Keratinocyte (primary cell): ENCODE measurements around the gene CLDN20. TPM values are rescaled to one million over a fixed set of nuclear protein-coding genes. Genes with fewer than 3 reads are reported as not detected.

ENCODE experiments used
- DNase-seq: peaks from one replicate; pipeline ENCODE4 v3.0.0-alpha.2; 2011; ENCODE audit warnings: low read depth, missing footprints, low spot score
- FAIRE-seq: peaks from 2 replicates; lab custom pipeline; 2011; peaks lifted over from hg19 to GRCh38; lab: Jason Lieb, UNC
- H2AFZ ChIP-seq: 2 replicates; pipeline ENCODE4 v1.6.0; 2012; ENCODE audit warnings: low read length, control low read depth, inconsistent platforms; ENCODE audit not compliant: control insufficient read depth
- H3K27ac ChIP-seq: 2 replicates; pipeline ENCODE4 v1.5.1; 2011; ENCODE audit warnings: low read length; ENCODE audit not compliant: control insufficient read depth, insufficient read depth
- H3K27me3 ChIP-seq: 3 replicates; pipeline ENCODE4 v1.6.0; 2011; ENCODE audit warnings: low read length; ENCODE audit not compliant: control insufficient read depth, insufficient read depth; ENCODE audit errors: extremely low read depth
- H3K36me3 ChIP-seq, 2 experiments: 2 replicates in 1 of 2; 3 replicates in 1 of 2; pipeline ENCODE4 v1.5.1; 2011; ENCODE audit warnings: low read length in 2 of 2, mild to moderate bottlenecking in 1 of 2; ENCODE audit not compliant: control insufficient read depth in 2 of 2, insufficient read depth in 2 of 2; ENCODE audit errors: extremely low read depth in 1 of 2
- H3K4me1 ChIP-seq: 3 replicates; pipeline ENCODE4 v1.5.1; 2011; ENCODE audit warnings: low read length; ENCODE audit not compliant: control insufficient read depth, insufficient read depth; ENCODE audit errors: extremely low read depth
- H3K4me2 ChIP-seq: 3 replicates; pipeline ENCODE4 v1.6.0; 2011; ENCODE audit warnings: low read depth, low read length; ENCODE audit not compliant: control insufficient read depth, insufficient read depth; ENCODE audit errors: extremely low read depth
- H3K4me3 ChIP-seq, 3 experiments: fragments of 200-600 bp in 1 of 3; sonication (generic) in 1 of 3; 2 replicates in 2 of 3; 3 replicates in 1 of 3; pipeline ENCODE4 v1.5.1; 2011 to 2016; ENCODE audit warnings: low read length in 3 of 3, mild to moderate bottlenecking in 3 of 3, control low read depth in 2 of 3, inconsistent platforms in 1 of 3, low read depth in 1 of 3, mixed read lengths in 1 of 3, mixed run types in 1 of 3, moderate library complexity in 1 of 3; ENCODE audit not compliant: control insufficient read depth in 2 of 3, insufficient read depth in 2 of 3; ENCODE audit errors: extremely low read depth in 1 of 3
- H3K79me2 ChIP-seq: 2 replicates; pipeline ENCODE4 v1.6.0; 2012; ENCODE audit warnings: low read length; ENCODE audit not compliant: control insufficient read depth, insufficient read depth
- H3K9ac ChIP-seq: 3 replicates; pipeline ENCODE4 v1.6.0; 2011; ENCODE audit warnings: low read length; ENCODE audit not compliant: control insufficient read depth, insufficient read depth; ENCODE audit errors: extremely low read depth
- H3K9me1 ChIP-seq: 3 replicates; pipeline ENCODE4 v1.6.0; 2011; ENCODE audit warnings: low read length; ENCODE audit not compliant: control insufficient read depth, insufficient read depth; ENCODE audit errors: extremely low read depth
- H3K9me3 ChIP-seq: 2 replicates; pipeline ENCODE4 v1.5.1; 2012; ENCODE audit warnings: low read depth, low read length; ENCODE audit not compliant: control insufficient read depth
- H4K20me1 ChIP-seq: 3 replicates; pipeline ENCODE4 v1.6.0; 2011; ENCODE audit warnings: low read length; ENCODE audit not compliant: control insufficient read depth, insufficient read depth; ENCODE audit errors: extremely low read depth
- EZH2 ChIP-seq: IDR thresholded peaks from one replicate; pipeline ENCODE4 v1.6.1; 2012; ENCODE audit warnings: inconsistent platforms, mild to moderate bottlenecking, low read length, moderate library complexity
- dilution Hi-C: fragments of 300-500 bp; cut with MboI; formaldehyde crosslinking; loops from one replicate; pipeline ENCODE4 v1.7.0; 2020; ENCODE audit warnings: low sequenced_read_pairs; ENCODE audit not compliant: extremely low pct_ligation_motif_present
- polyA plus RNA-seq, 5 experiments: library from polyadenylated mRNA; depleted of rRNA in 3 of 5; stranded (reverse) in 3 of 5; stranded (forward) in 1 of 5; unstranded in 1 of 5; fragments of >200 nt; gene quantifications; 1 replicate in 1 of 5; 2 replicates in 3 of 5; 3 replicates in 1 of 5; pipeline versions ENCODE4 v1.2.1 to v1.2.3, GENCODE V29; 2011 to 2012; ENCODE audit warnings: missing spikeins in 2 of 5, low read depth in 1 of 5, low replicate concordance in 1 of 5
- TF ChIP-seq, protein P1 (sequence below), 3 experiments: IDR thresholded peaks in 1 of 3; conservative IDR thresholded peaks in 1 of 3; optimal IDR thresholded peaks in 1 of 3; 2 replicates in 2 of 3; 3 replicates in 1 of 3; pipeline versions ENCODE3 to v1.5.1; 2011; ENCODE audit warnings: low read length in 3 of 3, mild to moderate bottlenecking in 3 of 3, moderate library complexity in 2 of 3, control low read depth in 1 of 3, inconsistent platforms in 1 of 3; ENCODE audit not compliant: insufficient read depth in 2 of 3; ENCODE audit errors: extremely low read depth in 1 of 3

CLDN20 gene
- polyA plus RNA-seq, 1 donor (not counting 4 experiments of a cell fraction or from before 2014, with no cell fraction given) = 0.09 TPM

DNA sequence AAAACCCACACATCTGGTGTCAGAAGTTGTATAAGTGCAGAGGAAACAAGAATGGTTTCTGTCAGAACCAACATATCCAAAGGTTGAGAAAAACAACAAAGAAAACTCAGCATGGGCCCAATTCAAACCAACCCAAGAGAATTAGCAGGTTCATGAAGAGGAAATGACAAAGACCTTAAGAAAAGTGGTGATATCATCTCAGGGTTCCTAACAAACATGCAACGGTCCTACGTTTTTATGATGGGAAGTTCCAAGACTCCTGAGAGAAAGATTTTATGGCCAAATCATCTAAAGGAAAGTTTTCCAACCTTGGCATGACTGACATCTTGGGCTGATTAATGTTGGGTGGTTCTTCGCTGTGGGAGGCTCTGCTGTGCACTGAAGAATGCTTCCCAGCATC lies 27.5 kb downstream of the CLDN20 start:
- DNase-seq (no peak), FAIRE-seq (no peak)
- H3K27ac ChIP-seq = no peak overlapping the region
- no peak overlapping the region for H3K4me3 ChIP-seq
- H3K27me3 ChIP-seq = no peaks in the 10 kb centered on the region
- H3K9ac ChIP-seq = no peak overlapping the region
- H3K79me2 ChIP-seq = peaks cover 30% of the 10 kb centered on the region
- no peaks in the 10 kb centered on the region for H3K4me1 ChIP-seq
- H3K4me2 ChIP-seq = no peak overlapping the region
- H2AFZ ChIP-seq = no peak overlapping the region
- dilution Hi-C loops = no loop called here
- no peaks in the 10 kb centered on the region for H4K20me1 ChIP-seq
- no peaks in the 10 kb centered on the region for H3K9me1 ChIP-seq
- TF ChIP-seq, protein P1, sequence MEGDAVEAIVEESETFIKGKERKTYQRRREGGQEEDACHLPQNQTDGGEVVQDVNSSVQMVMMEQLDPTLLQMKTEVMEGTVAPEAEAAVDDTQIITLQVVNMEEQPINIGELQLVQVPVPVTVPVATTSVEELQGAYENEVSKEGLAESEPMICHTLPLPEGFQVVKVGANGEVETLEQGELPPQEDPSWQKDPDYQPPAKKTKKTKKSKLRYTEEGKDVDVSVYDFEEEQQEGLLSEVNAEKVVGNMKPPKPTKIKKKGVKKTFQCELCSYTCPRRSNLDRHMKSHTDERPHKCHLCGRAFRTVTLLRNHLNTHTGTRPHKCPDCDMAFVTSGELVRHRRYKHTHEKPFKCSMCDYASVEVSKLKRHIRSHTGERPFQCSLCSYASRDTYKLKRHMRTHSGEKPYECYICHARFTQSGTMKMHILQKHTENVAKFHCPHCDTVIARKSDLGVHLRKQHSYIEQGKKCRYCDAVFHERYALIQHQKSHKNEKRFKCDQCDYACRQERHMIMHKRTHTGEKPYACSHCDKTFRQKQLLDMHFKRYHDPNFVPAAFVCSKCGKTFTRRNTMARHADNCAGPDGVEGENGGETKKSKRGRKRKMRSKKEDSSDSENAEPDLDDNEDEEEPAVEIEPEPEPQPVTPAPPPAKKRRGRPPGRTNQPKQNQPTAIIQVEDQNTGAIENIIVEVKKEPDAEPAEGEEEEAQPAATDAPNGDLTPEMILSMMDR (optimal IDR thresholded peaks at IDR 0.05 in 1 of 3, IDR thresholded peaks at IDR 0.05 in 1 of 3, conservative IDR thresholded peaks at IDR 0.05 in 1 of 3; ENCODE audit: extremely low read depth in 1 of 3, insufficient read depth in 2 of 3, low read length in 3 of 3) = no peak
- TF ChIP-seq EZH2 = no peak
- no peaks in the 10 kb centered on the region for H3K9me3 ChIP-seq
- H3K36me3 ChIP-seq = peaks cover 15 to 17% of the 10 kb centered on the region in 2 experiments

DNA sequence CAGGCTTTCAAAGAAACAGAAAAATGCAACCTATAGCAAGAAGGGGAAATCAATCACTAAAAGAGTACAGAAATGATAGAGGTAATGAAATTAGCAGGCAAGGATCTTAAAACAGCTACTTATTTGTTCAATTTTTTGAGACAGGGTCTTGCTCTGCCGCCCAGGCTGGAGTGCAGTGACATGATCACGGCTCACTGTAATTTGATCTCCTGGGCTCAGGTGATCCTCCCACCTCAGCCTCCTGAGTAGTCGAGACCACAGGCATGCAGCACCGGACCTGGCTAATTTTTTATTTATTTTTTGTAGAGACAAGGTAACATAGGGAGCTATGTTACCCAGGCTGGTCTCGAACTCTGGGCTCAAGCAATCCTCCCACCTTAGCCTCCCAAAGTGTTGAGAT lies 28.9 kb downstream of the CLDN20 start:
- Histone ChIP-seq H3K4me1 (no peaks in the 10 kb centered on the region), H3K9me3 (no peaks in the 10 kb centered on the region), H3K4me2 (no peak overlapping the region), H3K27me3 (no peaks in the 10 kb centered on the region), H3K79me2 (peaks cover 28% of the 10 kb centered on the region), H4K20me1 (no peaks in the 10 kb centered on the region), H3K27ac (no peak overlapping the region), H3K4me3 (no peak overlapping the region), H3K9ac (no peak overlapping the region), H3K36me3 (peaks cover 16 to 24% of the 10 kb centered on the region in 2 experiments), H3K9me1 (no peaks in the 10 kb centered on the region), H2AFZ (no peak overlapping the region)
- DNase-seq (no peak), FAIRE-seq (no peak)
- dilution Hi-C loops = no loop called here
- TF ChIP-seq, protein P1 (optimal IDR thresholded peaks at IDR 0.05 in 1 of 3, IDR thresholded peaks at IDR 0.05 in 1 of 3, conservative IDR thresholded peaks at IDR 0.05 in 1 of 3; ENCODE audit: extremely low read depth in 1 of 3, insufficient read depth in 2 of 3, low read length in 3 of 3) = no peak
- no peak for TF ChIP-seq EZH2
